MCF 10A (cell line): ENCODE data around the gene VAC14. TPM values are rescaled to one million over a fixed set of nuclear protein-coding genes. Genes with fewer than 3 reads are reported as not detected.
"Not testable (repeated sequence)": the region's sequence is repeated elsewhere in the genome, so short reads cannot be mapped to it uniquely, and the experiment has no call there.

Experiments used
- BruUV-seq: library from RNA; stranded (reverse); fragments of 400-500 nt; replicated peaks from 2 replicates; lab custom pipeline; 2021; lab: Mats Ljungman, UMichigan
- CTCF ChIA-PET: fragments of 300-600 bp; sonication (Branson Sonifier 250); formaldehyde crosslinking; extraction: SDS; loops from one replicate; lab custom pipeline; 2021; ENCODE audit warnings: antibody characterized with exemption, inconsistent platforms; lab: Yijun Ruan, JAX
- POLR2A ChIA-PET: fragments of 300-600, 350-650 bp; sonication (Branson Sonifier 250); formaldehyde crosslinking; extraction: SDS; loops from one replicate; lab custom pipeline; 2020; ENCODE audit warnings: antibody characterized with exemption, inconsistent platforms; lab: Yijun Ruan, JAX
- DNase-seq: peaks from one replicate; pipeline ENCODE4 v3.0.0-alpha.2; 2018; ENCODE audit not compliant: unreplicated experiment
- H3K27ac Mint-ChIP-seq: one replicate; pipeline ENCODE4 v1.8.0; 2022; ENCODE audit warnings: mild to moderate bottlenecking, low read depth, mixed read lengths; ENCODE audit not compliant: unreplicated experiment
- H3K27me3 Mint-ChIP-seq: one replicate; pipeline ENCODE4 v1.8.0; 2022; ENCODE audit warnings: mixed read lengths; ENCODE audit not compliant: insufficient read depth, unreplicated experiment
- H3K36me3 Mint-ChIP-seq: one replicate; pipeline ENCODE4 v1.8.0; 2022; ENCODE audit warnings: mild to moderate bottlenecking, moderate library complexity, mixed read lengths; ENCODE audit not compliant: insufficient read depth, unreplicated experiment
- H3K4me1 Mint-ChIP-seq: one replicate; pipeline ENCODE4 v1.8.0; 2022; ENCODE audit warnings: mixed read lengths; ENCODE audit not compliant: insufficient read depth, unreplicated experiment
- H3K4me3 Mint-ChIP-seq: one replicate; pipeline ENCODE4 v1.8.0; 2022; ENCODE audit warnings: mild to moderate bottlenecking, moderate library complexity, mixed read lengths; ENCODE audit not compliant: unreplicated experiment
- H3K9me3 Mint-ChIP-seq: one replicate; pipeline ENCODE4 v1.8.0; 2022; ENCODE audit warnings: mixed read lengths; ENCODE audit not compliant: unreplicated experiment
- CTCF ChIP-seq: fragments of 200-600 bp; IDR thresholded peaks from one replicate; pipeline ENCODE4 v1.8.0; 2022; ENCODE audit warnings: antibody characterized with exemption, mild to moderate bottlenecking; ENCODE audit not compliant: unreplicated experiment
- intact Hi-C: fragments of 100-400 bp; cut with micrococcal nuclease; formaldehyde crosslinking; loops from 2 replicates; pipeline ENCODE4 v1.14.1; 2022
- total RNA-seq: library from RNA; stranded (reverse); gene quantifications from 2 replicates; pipeline ENCODE4 v1.2.3, GENCODE V29; 2022

The VAC14 gene
- total RNA-seq, 1 experiment from 2014 or later: 25.5 TPM

- CTCF ChIA-PET: no interaction called here
- no peak for DNase-seq
Measured at GRCh38 chr16:70644763-70645597, 156.0 kb downstream of the VAC14 start.

GRCh38 chr16:70643264-70643663 is 157.7 kb downstream of the VAC14 start:
- POLR2A ChIA-PET, CTCF ChIA-PET, H3K27ac Mint-ChIP-seq, H3K27me3 Mint-ChIP-seq, H3K4me3 Mint-ChIP-seq, H3K4me1 Mint-ChIP-seq, intact Hi-C loops, BruUV-seq, DNase-seq, H3K36me3 Mint-ChIP-seq, H3K9me3 Mint-ChIP-seq: not testable (repeated sequence)

More at GRCh38 chr16:70644763-70645597, 156.0 kb downstream of the VAC14 start:
- intact Hi-C loops: no loop called here
- no peak overlapping the region for H3K27ac Mint-ChIP-seq
- no peak for TF ChIP-seq CTCF
- no TSS peak for BruUV-seq
- no peaks in the 10 kb centered on the region for H3K36me3 Mint-ChIP-seq
- H3K9me3 Mint-ChIP-seq: no peaks in the 10 kb centered on the region
- no peaks in the 10 kb centered on the region for H3K4me1 Mint-ChIP-seq
- POLR2A ChIA-PET: no interaction called here
- no peak overlapping the region for H3K4me3 Mint-ChIP-seq
- no peaks in the 10 kb centered on the region for H3K27me3 Mint-ChIP-seq

- Mint-ChIP-seq H3K4me3 (no peak overlapping the region), H3K36me3 (no peaks in the 10 kb centered on the region), H3K9me3 (no peaks in the 10 kb centered on the region), H3K4me1 (no peaks in the 10 kb centered on the region), H3K27ac (no peak overlapping the region), H3K27me3 (no peaks in the 10 kb centered on the region)
- TF ChIP-seq CTCF: no peak
- BruUV-seq: no TSS peak
- CTCF ChIA-PET: no interaction called here
- POLR2A ChIA-PET: no interaction called here
- intact Hi-C loops: no loop called here
- no peak for DNase-seq
Measured at GRCh38 chr16:70642633-70643032, 158.3 kb downstream of the VAC14 start.

GRCh38 chr16:70638814-70639792 is 161.9 kb downstream of the VAC14 start:
- H3K27ac Mint-ChIP-seq: no peak overlapping the region
- no peaks in the 10 kb centered on the region for H3K4me1 Mint-ChIP-seq
- peaks cover 2% of the 10 kb centered on the region for H3K36me3 Mint-ChIP-seq
- CTCF ChIA-PET: interaction anchor here (0.6 to 1.1 kb wide), 6 partner anchors 10 to 842 kb away, joined by 3 to 4 read pairs (median 3); no protein-coding TSS in a partner anchor
- POLR2A ChIA-PET: interaction anchor here (0.6 kb wide), 2 partner anchors 23 to 387 kb away, joined by 3 read pairs; partner anchors contain the start of gene EXOSC6
- BruUV-seq: no TSS peak
- no peaks in the 10 kb centered on the region for H3K27me3 Mint-ChIP-seq
- intact Hi-C loops: no loop called here
- peak; percentile 28 for DNase-seq
- no peak for TF ChIP-seq CTCF
- H3K4me3 Mint-ChIP-seq: no peak overlapping the region
- no peaks in the 10 kb centered on the region for H3K9me3 Mint-ChIP-seq

Other genes starting within 250 kb of the VAC14 start
- gene IL34, start 154.6 kb downstream of the VAC14 start, total RNA-seq: not detected in 2 replicates
- gene MTSS2, start 115.1 kb downstream of the VAC14 start, total RNA-seq: 75.8 and 78.7 TPM in 2 replicates